ENCODE data around the gene ADAMTS16. TPM values are rescaled to one million over a fixed set of nuclear protein-coding genes. Genes with fewer than 3 reads are reported as not detected.
A peak's percentile ranks its signal among the peaks of the same experiment; 100 is the strongest.

ADAMTS16 gene
- total RNA-seq, 4 donors from 2014 or later = not detected

GRCh38 chr5:5154733-5155132 is 14.6 kb downstream of the ADAMTS16 start:
- H3K27ac ChIP-seq = peak overlapping the region; percentile 65 to 75 (median 74)
- DNase-seq (no peak), ATAC-seq (peak; percentile 16 to 66)
- TF ChIP-seq CTCF (IDR thresholded peaks at IDR 0.05 in 4 of 5, conservative IDR thresholded peaks at IDR 0.05 in 1 of 5) = no peak
- TF ChIP-seq POLR2A (IDR thresholded peaks at IDR 0.05) = no peak
- H3K4me1 ChIP-seq = peaks cover 25% of the 10 kb centered on the region in 2 donors
- no peak overlapping the region for H3K4me3 ChIP-seq
- intact Hi-C loops (cut with DNase I; ENCODE audit: low total_unique reads) (loop anchor here (2.0 to 10.0 kb wide), 2 partner anchors 160 to 186 kb away; no protein-coding TSS in a partner anchor), in situ Hi-C loops (cut with MboI; ENCODE audit: low sequenced_read_pairs in 4 of 4) (no loop called here)
- H3K27me3 ChIP-seq = no peaks in the 10 kb centered on the region
- H3K36me3 ChIP-seq = no peaks in the 10 kb centered on the region
- no peaks in the 10 kb centered on the region for H3K9me3 ChIP-seq

- Histone ChIP-seq H3K27me3 (no peaks in the 10 kb centered on the region), H3K9me3 (no peaks in the 10 kb centered on the region), H3K4me1 (peaks cover 25% of the 10 kb centered on the region in 2 donors), H3K4me3 (no peak overlapping the region), H3K36me3 (no peaks in the 10 kb centered on the region), H3K27ac (peak overlapping the region; percentile 65 to 75 (median 74))
- in situ Hi-C loops (cut with MboI; ENCODE audit: low sequenced_read_pairs in 4 of 4) (no loop called here), intact Hi-C loops (cut with DNase I; ENCODE audit: low total_unique reads) (loop anchor here (2.0 to 10.0 kb wide), 2 partner anchors 159 to 185 kb away; no protein-coding TSS in a partner anchor)
- TF ChIP-seq POLR2A (IDR thresholded peaks at IDR 0.05) (no peak), CTCF (IDR thresholded peaks at IDR 0.05 in 4 of 5, conservative IDR thresholded peaks at IDR 0.05 in 1 of 5) (no peak)
- ATAC-seq = no peak
- no peak for DNase-seq
These were observed 15.5 kb downstream of the ADAMTS16 start for GRCh38 chr5:5155617-5156016.

GRCh38 chr5:5156471-5157082 is 16.4 kb downstream of the ADAMTS16 start:
- H3K27ac ChIP-seq = peak overlapping the region; percentile 65 to 75 (median 74)
- DNase-seq (peak in 1 of 2 donors; percentile 27), ATAC-seq (peak; percentile 93 to 94)
- no peak overlapping the region for H3K4me3 ChIP-seq
- H3K9me3 ChIP-seq = no peaks in the 10 kb centered on the region
- TF ChIP-seq CTCF (IDR thresholded peaks at IDR 0.05 in 4 of 5, conservative IDR thresholded peaks at IDR 0.05 in 1 of 5) (no peak), POLR2A (IDR thresholded peaks at IDR 0.05) (no peak)
- no peaks in the 10 kb centered on the region for H3K27me3 ChIP-seq
- H3K4me1 ChIP-seq = peaks cover 25% of the 10 kb centered on the region in 2 donors
- H3K36me3 ChIP-seq = no peaks in the 10 kb centered on the region
- intact Hi-C loops (cut with DNase I; ENCODE audit: low total_unique reads) (loop anchor here (10.0 kb wide), 1 partner anchor 158 kb away; no protein-coding TSS in a partner anchor), in situ Hi-C loops (cut with MboI; ENCODE audit: low sequenced_read_pairs in 4 of 4) (no loop called here)

- DNase-seq = no peak
- TF ChIP-seq CTCF (IDR thresholded peaks at IDR 0.05 in 4 of 5, conservative IDR thresholded peaks at IDR 0.05 in 1 of 5) (no peak), POLR2A (IDR thresholded peaks at IDR 0.05) (no peak)
- intact Hi-C loops (cut with DNase I; ENCODE audit: low total_unique reads) = loop anchor here (10.0 kb wide), 1 partner anchor 156 kb away; no protein-coding TSS in a partner anchor
These were observed 18.4 kb downstream of the ADAMTS16 start for GRCh38 chr5:5158472-5158895.

More at GRCh38 chr5:5158472-5158895, 18.4 kb downstream of the ADAMTS16 start:
- peaks cover 25% of the 10 kb centered on the region in 2 donors for H3K4me1 ChIP-seq
- no peak for ATAC-seq
- no peaks in the 10 kb centered on the region for H3K9me3 ChIP-seq
- H3K36me3 ChIP-seq = no peaks in the 10 kb centered on the region
- H3K27me3 ChIP-seq = no peaks in the 10 kb centered on the region
- in situ Hi-C loops (cut with MboI; ENCODE audit: low sequenced_read_pairs in 4 of 4) = no loop called here
- H3K27ac ChIP-seq = no peak overlapping the region
- no peak overlapping the region for H3K4me3 ChIP-seq
